Measurements from ENCODE around the gene KRT71.

Gene KRT71

GRCh38 chr12:52499806-52500560, 53.0 kb downstream of the KRT71 start:
- Mint-ChIP-seq H3K27me3 (ENCODE audit: low read depth) (peaks cover 21% of the 10 kb centered on the region), H3K4me1 (ENCODE audit: low read depth) (no peaks in the 10 kb centered on the region), H3K27ac (no peak overlapping the region), H3K36me3 (ENCODE audit: low read depth) (no peaks in the 10 kb centered on the region), H3K9me3 (no peaks in the 10 kb centered on the region), H3K4me3 (no peak overlapping the region)
- no peak for DNase-seq (ENCODE audit: low spot score)

GRCh38 chr12:52498946-52499345, 54.0 kb downstream of the KRT71 start:
- Mint-ChIP-seq H3K9me3 (no peaks in the 10 kb centered on the region), H3K4me1 (ENCODE audit: low read depth) (no peaks in the 10 kb centered on the region), H3K4me3 (no peak overlapping the region), H3K36me3 (ENCODE audit: low read depth) (no peaks in the 10 kb centered on the region), H3K27ac (no peak overlapping the region), H3K27me3 (ENCODE audit: low read depth) (peaks cover 21% of the 10 kb centered on the region)
- DNase-seq (ENCODE audit: low spot score) = no peak

- no peak for DNase-seq (ENCODE audit: low spot score)
- Mint-ChIP-seq H3K36me3 (ENCODE audit: low read depth) (no peaks in the 10 kb centered on the region), H3K9me3 (no peaks in the 10 kb centered on the region), H3K4me1 (ENCODE audit: low read depth) (no peaks in the 10 kb centered on the region), H3K27me3 (ENCODE audit: low read depth) (peaks cover 16% of the 10 kb centered on the region), H3K27ac (no peak overlapping the region), H3K4me3 (no peak overlapping the region)
Observed at GRCh38 chr12:52497975-52498374, 55.0 kb downstream of the KRT71 start.

GRCh38 chr12:52496590-52497071, 56.3 kb downstream of the KRT71 start:
- DNase-seq (ENCODE audit: low spot score) = no peak
- Mint-ChIP-seq H3K27me3 (ENCODE audit: low read depth) (peaks cover 10% of the 10 kb centered on the region), H3K27ac (no peak overlapping the region), H3K9me3 (no peaks in the 10 kb centered on the region), H3K4me3 (no peak overlapping the region), H3K36me3 (ENCODE audit: low read depth) (no peaks in the 10 kb centered on the region), H3K4me1 (ENCODE audit: low read depth) (no peaks in the 10 kb centered on the region)

GRCh38 chr12:52496054-52496453, 56.9 kb downstream of the KRT71 start:
- Mint-ChIP-seq H3K4me3 (no peak overlapping the region), H3K27ac (no peak overlapping the region), H3K27me3 (ENCODE audit: low read depth) (peaks cover 11% of the 10 kb centered on the region), H3K36me3 (ENCODE audit: low read depth) (no peaks in the 10 kb centered on the region), H3K4me1 (ENCODE audit: low read depth) (no peaks in the 10 kb centered on the region), H3K9me3 (no peaks in the 10 kb centered on the region)
- no peak for DNase-seq (ENCODE audit: low spot score)

GRCh38 chr12:52495389-52495788, 57.6 kb downstream of the KRT71 start:
- Mint-ChIP-seq H3K4me1 (ENCODE audit: low read depth) (no peaks in the 10 kb centered on the region), H3K27ac (no peak overlapping the region), H3K9me3 (no peaks in the 10 kb centered on the region), H3K36me3 (ENCODE audit: low read depth) (no peaks in the 10 kb centered on the region), H3K4me3 (no peak overlapping the region), H3K27me3 (ENCODE audit: low read depth) (peaks cover 11% of the 10 kb centered on the region)
- no peak for DNase-seq (ENCODE audit: low spot score)

GRCh38 chr12:52494518-52494917, 58.4 kb downstream of the KRT71 start:
- no peak for DNase-seq (ENCODE audit: low spot score)
- H3K27ac Mint-ChIP-seq = no peak overlapping the region
- no peaks in the 10 kb centered on the region for H3K9me3 Mint-ChIP-seq
- no peak overlapping the region for H3K4me3 Mint-ChIP-seq
- H3K4me1 Mint-ChIP-seq (ENCODE audit: low read depth) = no peaks in the 10 kb centered on the region
- H3K27me3 Mint-ChIP-seq (ENCODE audit: low read depth) = peaks cover 11% of the 10 kb centered on the region
- H3K36me3 Mint-ChIP-seq (ENCODE audit: low read depth) = no peaks in the 10 kb centered on the region

- Mint-ChIP-seq H3K4me1 (ENCODE audit: low read depth) (no peaks in the 10 kb centered on the region), H3K36me3 (ENCODE audit: low read depth) (no peaks in the 10 kb centered on the region), H3K27me3 (ENCODE audit: low read depth) (peaks cover 11% of the 10 kb centered on the region), H3K27ac (no peak overlapping the region), H3K9me3 (no peaks in the 10 kb centered on the region), H3K4me3 (no peak overlapping the region)
- DNase-seq (ENCODE audit: low spot score) = no peak
Observed at GRCh38 chr12:52494100-52494499, 58.8 kb downstream of the KRT71 start.
